ENCODE results near the gene PLPPR1.

DNA sequence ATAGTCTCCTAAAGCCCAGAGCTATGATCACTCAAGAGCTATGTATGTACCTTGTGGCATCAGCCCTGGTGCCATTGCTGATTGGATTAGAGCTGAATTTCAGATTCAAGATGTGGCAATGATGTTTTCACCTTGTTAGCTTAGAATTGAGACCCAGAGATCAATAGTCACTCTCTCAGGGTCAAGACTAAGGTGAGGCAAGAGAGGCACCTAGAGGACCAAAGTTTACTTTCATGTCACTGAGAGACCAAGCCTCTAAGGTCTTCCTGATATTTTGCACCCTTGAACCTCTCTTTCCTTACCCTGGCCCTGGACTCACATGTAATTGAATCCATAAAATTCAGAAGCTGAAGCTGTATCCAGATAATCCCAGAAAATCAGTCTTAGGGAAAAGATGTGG lies 313.4 kb downstream of the PLPPR1 start:
- TF ChIP-seq, protein P1, sequence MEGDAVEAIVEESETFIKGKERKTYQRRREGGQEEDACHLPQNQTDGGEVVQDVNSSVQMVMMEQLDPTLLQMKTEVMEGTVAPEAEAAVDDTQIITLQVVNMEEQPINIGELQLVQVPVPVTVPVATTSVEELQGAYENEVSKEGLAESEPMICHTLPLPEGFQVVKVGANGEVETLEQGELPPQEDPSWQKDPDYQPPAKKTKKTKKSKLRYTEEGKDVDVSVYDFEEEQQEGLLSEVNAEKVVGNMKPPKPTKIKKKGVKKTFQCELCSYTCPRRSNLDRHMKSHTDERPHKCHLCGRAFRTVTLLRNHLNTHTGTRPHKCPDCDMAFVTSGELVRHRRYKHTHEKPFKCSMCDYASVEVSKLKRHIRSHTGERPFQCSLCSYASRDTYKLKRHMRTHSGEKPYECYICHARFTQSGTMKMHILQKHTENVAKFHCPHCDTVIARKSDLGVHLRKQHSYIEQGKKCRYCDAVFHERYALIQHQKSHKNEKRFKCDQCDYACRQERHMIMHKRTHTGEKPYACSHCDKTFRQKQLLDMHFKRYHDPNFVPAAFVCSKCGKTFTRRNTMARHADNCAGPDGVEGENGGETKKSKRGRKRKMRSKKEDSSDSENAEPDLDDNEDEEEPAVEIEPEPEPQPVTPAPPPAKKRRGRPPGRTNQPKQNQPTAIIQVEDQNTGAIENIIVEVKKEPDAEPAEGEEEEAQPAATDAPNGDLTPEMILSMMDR (IDR thresholded peaks at IDR 0.05; ENCODE audit: poor library complexity, severe bottlenecking): no peak
- TF ChIP-seq EP300 (conservative IDR thresholded peaks at IDR 0.05; ENCODE audit: poor library complexity, severe bottlenecking) (no peak), EZH2 (IDR thresholded peaks at IDR 0.05; ENCODE audit: borderline replicate concordance, insufficient read depth, low read length, poor library complexity, severe bottlenecking) (no peak), POLR2AphosphoS5 (IDR thresholded peaks at IDR 0.05) (no peak), TAF1 (IDR thresholded peaks at IDR 0.05; ENCODE audit: low read depth) (no peak), MXI1 (conservative IDR thresholded peaks at IDR 0.05; ENCODE audit: poor library complexity, severe bottlenecking) (no peak)
- TF ChIP-seq, protein P2, sequence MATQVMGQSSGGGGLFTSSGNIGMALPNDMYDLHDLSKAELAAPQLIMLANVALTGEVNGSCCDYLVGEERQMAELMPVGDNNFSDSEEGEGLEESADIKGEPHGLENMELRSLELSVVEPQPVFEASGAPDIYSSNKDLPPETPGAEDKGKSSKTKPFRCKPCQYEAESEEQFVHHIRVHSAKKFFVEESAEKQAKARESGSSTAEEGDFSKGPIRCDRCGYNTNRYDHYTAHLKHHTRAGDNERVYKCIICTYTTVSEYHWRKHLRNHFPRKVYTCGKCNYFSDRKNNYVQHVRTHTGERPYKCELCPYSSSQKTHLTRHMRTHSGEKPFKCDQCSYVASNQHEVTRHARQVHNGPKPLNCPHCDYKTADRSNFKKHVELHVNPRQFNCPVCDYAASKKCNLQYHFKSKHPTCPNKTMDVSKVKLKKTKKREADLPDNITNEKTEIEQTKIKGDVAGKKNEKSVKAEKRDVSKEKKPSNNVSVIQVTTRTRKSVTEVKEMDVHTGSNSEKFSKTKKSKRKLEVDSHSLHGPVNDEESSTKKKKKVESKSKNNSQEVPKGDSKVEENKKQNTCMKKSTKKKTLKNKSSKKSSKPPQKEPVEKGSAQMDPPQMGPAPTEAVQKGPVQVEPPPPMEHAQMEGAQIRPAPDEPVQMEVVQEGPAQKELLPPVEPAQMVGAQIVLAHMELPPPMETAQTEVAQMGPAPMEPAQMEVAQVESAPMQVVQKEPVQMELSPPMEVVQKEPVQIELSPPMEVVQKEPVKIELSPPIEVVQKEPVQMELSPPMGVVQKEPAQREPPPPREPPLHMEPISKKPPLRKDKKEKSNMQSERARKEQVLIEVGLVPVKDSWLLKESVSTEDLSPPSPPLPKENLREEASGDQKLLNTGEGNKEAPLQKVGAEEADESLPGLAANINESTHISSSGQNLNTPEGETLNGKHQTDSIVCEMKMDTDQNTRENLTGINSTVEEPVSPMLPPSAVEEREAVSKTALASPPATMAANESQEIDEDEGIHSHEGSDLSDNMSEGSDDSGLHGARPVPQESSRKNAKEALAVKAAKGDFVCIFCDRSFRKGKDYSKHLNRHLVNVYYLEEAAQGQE (IDR thresholded peaks at IDR 0.05; ENCODE audit: borderline replicate concordance): no peak

Data from neural cell (in vitro differentiated cells).